SK-N-SH (cell line): ENCODE measurements around the gene PAN3. TPM values are rescaled to one million over a fixed set of nuclear protein-coding genes. Genes with fewer than 3 reads are reported as not detected.

ENCODE experiments used
- CTCF ChIA-PET: fragments of 300-600, 350-600 bp; formaldehyde crosslinking; extraction: SDS; loops from one replicate; lab custom pipeline; 2021; lab: Yijun Ruan, JAX
- POLR2A ChIA-PET: fragments of 350-600 bp; sonication (Branson Sonifier 250); formaldehyde crosslinking; extraction: SDS; loops from one replicate; lab custom pipeline; 2020; ENCODE audit warnings: antibody characterized with exemption, inconsistent platforms; lab: Yijun Ruan, JAX
- DNase-seq: peaks from one replicate; pipeline ENCODE4 v3.0.0; 2012
- H2AFZ ChIP-seq: fragments of 200-600 bp; sonication (generic); 2 replicates; pipeline ENCODE4 v1.8.1; 2016; ENCODE audit warnings: antibody characterized with exemption, mild to moderate bottlenecking, low read depth
- H3F3A ChIP-seq: fragments of 200-600 bp; sonication (generic); replicated peaks from 2 replicates; pipeline ENCODE3; 2016; ENCODE audit warnings: antibody characterized with exemption, mild to moderate bottlenecking; ENCODE audit not compliant: insufficient read depth
- H3K27ac ChIP-seq, 2 experiments: fragments of 200-500 bp in 1 of 2; fragments of 200-600 bp in 1 of 2; sonication (Bioruptor generic) in 1 of 2; sonication (generic), shearing (Covaris generic) in 1 of 2; 2 replicates each; pipeline versions ENCODE4 v1.5.1 to v1.6.1; 2014 to 2016; ENCODE audit warnings: low read depth in 2 of 2, inconsistent platforms in 1 of 2, low read length in 1 of 2, mild to moderate bottlenecking in 1 of 2, mixed read lengths in 1 of 2
- H3K27me3 ChIP-seq: fragments of 200-600 bp; sonication (generic), shearing (Covaris generic); 2 replicates; pipeline ENCODE4 v1.6.1; 2016; ENCODE audit warnings: mixed run types; ENCODE audit not compliant: insufficient read depth
- H3K36me3 ChIP-seq, 2 experiments: fragments of 200-500 bp in 1 of 2; fragments of 200-600 bp in 1 of 2; sonication (Bioruptor generic) in 1 of 2; sonication (generic) in 1 of 2; replicated peaks in 1 of 2; 2 replicates each; pipeline versions ENCODE3 to v1.5.1; 2014 to 2016; ENCODE audit warnings: low read length in 1 of 2, mild to moderate bottlenecking in 1 of 2; ENCODE audit not compliant: insufficient read depth in 2 of 2, control insufficient read depth in 1 of 2
- H3K4me1 ChIP-seq, 2 experiments: fragments of 200-500 bp in 1 of 2; fragments of 200-600 bp in 1 of 2; sonication (Bioruptor generic) in 1 of 2; sonication (generic), shearing (Covaris generic) in 1 of 2; 2 replicates each; pipeline versions ENCODE4 v1.5.1 to v1.6.1; 2014 to 2016; ENCODE audit warnings: low read depth in 1 of 2, low read length in 1 of 2, mixed run types in 1 of 2; ENCODE audit not compliant: insufficient read depth in 2 of 2, control insufficient read depth in 1 of 2
- H3K4me2 ChIP-seq: fragments of 200-600 bp; sonication (generic), shearing (Covaris generic); 2 replicates; pipeline ENCODE4 v1.6.1; 2017; ENCODE audit warnings: mixed run types
- H3K4me3 ChIP-seq, 2 experiments: fragments of 200-500 bp in 1 of 2; fragments of 200-600 bp in 1 of 2; sonication (Bioruptor generic) in 1 of 2; sonication (generic), shearing (Covaris generic) in 1 of 2; 2 replicates each; pipeline versions ENCODE4 v1.5.1 to v1.8.1; 2014 to 2016; ENCODE audit warnings: low read depth in 2 of 2, inconsistent platforms in 1 of 2, low read length in 1 of 2, mild to moderate bottlenecking in 1 of 2, mixed read lengths in 1 of 2, moderate library complexity in 1 of 2
- H3K79me2 ChIP-seq: fragments of 200-600 bp; sonication (generic); 2 replicates; pipeline ENCODE4 v1.8.1; 2017; ENCODE audit warnings: mild to moderate bottlenecking; ENCODE audit not compliant: insufficient read depth
- H3K9ac ChIP-seq: fragments of 200-600 bp; sonication (generic); 2 replicates; pipeline ENCODE4 v1.6.1; 2017; ENCODE audit warnings: mixed run types
- H3K9me2 ChIP-seq: fragments of 200-600 bp; sonication (generic); 2 replicates; pipeline ENCODE4 v1.6.1; 2017; ENCODE audit warnings: mixed run types
- H3K9me3 ChIP-seq: fragments of 200-600 bp; sonication (generic); 2 replicates; pipeline ENCODE4 v1.6.1; 2017; ENCODE audit warnings: mixed run types, mild to moderate bottlenecking, moderate library complexity
- H4K20me1 ChIP-seq: fragments of 200-600 bp; sonication (generic); 2 replicates; pipeline ENCODE4 v1.6.1; 2017; ENCODE audit warnings: mild to moderate bottlenecking, mixed run types; ENCODE audit not compliant: insufficient read depth
- CHD2 ChIP-seq: fragments of 150-350 bp; IDR thresholded peaks from 2 replicates; pipeline ENCODE4 v1.6.1; 2018; ENCODE audit warnings: low read length; ENCODE audit not compliant: partially characterized antibody
- EZH2phosphoT487 ChIP-seq: fragments of 200-600 bp; sonication (generic); IDR thresholded peaks from 2 replicates; pipeline ENCODE4 v1.6.1; 2017; ENCODE audit warnings: low read depth, mixed run types, mild to moderate bottlenecking, antibody characterized with exemption, moderate library complexity, borderline replicate concordance
- FOXJ3 ChIP-seq: sonication (generic); formaldehyde crosslinking; IDR thresholded peaks from 2 replicates; pipeline ENCODE4 v1.5.1; 2020; ENCODE audit warnings: mild to moderate bottlenecking, missing genetic modification reagents
- FOXM1 ChIP-seq: IDR thresholded peaks from 2 replicates; pipeline ENCODE4 v1.4.0; 2012; ENCODE audit warnings: low read depth, mild to moderate bottlenecking
- JUND ChIP-seq: IDR thresholded peaks from 2 replicates; pipeline ENCODE4 v1.4.0; 2012
- NFIC ChIP-seq: IDR thresholded peaks from 2 replicates; pipeline ENCODE4 v1.4.0; 2012; ENCODE audit warnings: borderline replicate concordance
- NRF1 ChIP-seq: IDR thresholded peaks from 2 replicates; pipeline ENCODE4 v1.6.1; 2012; ENCODE audit warnings: low read depth, mild to moderate bottlenecking, low read length
- RAD21 ChIP-seq: IDR thresholded peaks from 2 replicates; pipeline ENCODE4 v1.6.1; 2012; ENCODE audit warnings: mild to moderate bottlenecking, low read length
- SIN3A ChIP-seq: IDR thresholded peaks from 2 replicates; pipeline ENCODE4 v1.6.1; 2012; ENCODE audit warnings: low read depth, mild to moderate bottlenecking, low read length, moderate library complexity, borderline replicate concordance
- TAF1 ChIP-seq: IDR thresholded peaks from 2 replicates; pipeline ENCODE4 v1.6.1; 2012; ENCODE audit warnings: low read depth, mild to moderate bottlenecking, low read length, moderate library complexity, borderline replicate concordance
- TCF12 ChIP-seq: IDR thresholded peaks from 2 replicates; pipeline ENCODE4 v1.4.0; 2012
- WGBS: methylation state at CpG from one replicate; pipeline ENCODE4 v1.1.6; 2017; ENCODE audit warnings: low lambda C conversion rate; 5-methylcytosine and 5-hydroxymethylcytosine counted together
- polyA plus RNA-seq, 3 experiments: library from polyadenylated mRNA; depleted of rRNA; stranded (reverse); fragments of >200 nt; gene quantifications; 2 replicates each; pipeline ENCODE4 v1.2.3, GENCODE V29; 2012
- TF ChIP-seq, protein P1 (sequence below): IDR thresholded peaks from 2 replicates; pipeline ENCODE4; 2012
- TF ChIP-seq, protein P2 (sequence below): IDR thresholded peaks from 2 replicates; pipeline ENCODE4 v1.4.0; 2012; ENCODE audit warnings: low read depth
- TF ChIP-seq, protein P3 (sequence below): IDR thresholded peaks from 2 replicates; pipeline ENCODE4 v1.4.0; 2012; ENCODE audit warnings: low read depth, borderline replicate concordance
- TF ChIP-seq, protein P4 (sequence below): IDR thresholded peaks from 2 replicates; pipeline ENCODE4 v1.4.0; 2012; ENCODE audit warnings: low read depth, borderline replicate concordance

The PAN3 gene
- polyA plus RNA-seq, 1 of the 3 experiments (the other 2 are of a cell fraction): 6.4 TPM

DNA sequence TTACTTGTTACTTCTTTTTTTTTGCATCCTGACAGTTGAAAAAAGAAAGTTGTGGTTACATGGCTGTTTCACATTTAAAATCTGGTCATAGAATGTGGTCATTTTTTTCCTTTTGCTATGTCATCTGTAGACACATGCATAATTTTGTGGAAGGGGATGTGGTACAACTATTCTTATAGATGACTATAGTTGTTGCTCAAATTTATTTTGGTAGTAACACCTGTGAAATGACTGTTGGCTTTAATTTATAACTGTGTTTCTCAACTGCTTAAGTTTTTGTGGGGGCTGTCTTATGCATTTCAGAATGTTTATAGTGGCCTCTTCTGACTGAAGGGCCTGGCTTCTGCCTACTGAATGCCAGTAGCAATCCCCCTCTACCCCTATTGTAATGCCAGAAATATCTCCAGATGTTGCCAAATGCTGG, 130.5 kb downstream of the PAN3 start:
- no peak overlapping the region for H3K4me2 ChIP-seq

DNA sequence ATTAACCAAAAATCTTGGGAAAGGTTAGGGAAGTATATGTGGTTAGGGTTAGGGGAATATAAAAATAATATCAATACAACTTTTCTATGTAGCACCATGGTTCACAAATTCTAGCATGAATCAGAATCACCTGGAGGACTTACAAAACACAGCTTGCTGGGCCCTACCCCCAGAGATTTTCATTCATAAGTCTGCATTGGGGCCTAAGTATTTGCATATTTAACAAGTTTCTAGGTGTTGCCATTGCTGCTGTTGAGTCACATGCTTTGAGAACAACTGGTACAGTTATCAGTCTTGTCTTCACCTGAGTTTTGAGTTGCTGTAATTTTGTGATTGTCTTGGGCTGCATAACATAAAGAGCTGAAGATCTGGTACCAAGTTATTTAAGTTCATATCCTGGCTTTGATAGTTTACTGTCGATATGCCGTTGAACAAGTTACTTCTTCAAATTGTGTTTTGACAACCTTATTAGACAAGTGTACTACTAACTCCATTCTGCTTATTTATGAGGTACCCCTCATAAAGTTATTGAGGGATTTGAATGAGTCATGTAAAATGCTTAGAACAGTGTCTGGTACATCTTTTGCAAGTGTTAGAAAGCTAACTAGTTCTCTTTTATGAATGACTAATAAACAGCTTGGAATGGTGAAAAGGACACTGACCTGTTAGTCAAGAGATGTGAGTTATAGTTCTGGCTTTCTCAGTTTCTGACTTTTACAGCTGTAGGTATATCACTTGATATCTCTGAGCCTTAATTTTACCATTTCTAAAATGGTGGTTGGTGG, 132.9 kb downstream of the PAN3 start:
- no peak overlapping the region for H3K27ac ChIP-seq
- H3K4me1 ChIP-seq: no peaks in the 10 kb centered on the region
- H3K4me3 ChIP-seq: no peak overlapping the region
- 100% methylated on average over 2 of the region's 2 CpGs for WGBS
- H3K4me2 ChIP-seq: no peak overlapping the region
- H3K9ac ChIP-seq: no peak overlapping the region
- H3F3A ChIP-seq: peaks cover 4% of the 10 kb centered on the region
- no peaks in the 10 kb centered on the region for H3K79me2 ChIP-seq
- H4K20me1 ChIP-seq: no peaks in the 10 kb centered on the region
- no peak for DNase-seq
- H3K9me2 ChIP-seq: no peaks in the 10 kb centered on the region
- no peaks in the 10 kb centered on the region for H3K27me3 ChIP-seq
- TF ChIP-seq, protein P1, sequence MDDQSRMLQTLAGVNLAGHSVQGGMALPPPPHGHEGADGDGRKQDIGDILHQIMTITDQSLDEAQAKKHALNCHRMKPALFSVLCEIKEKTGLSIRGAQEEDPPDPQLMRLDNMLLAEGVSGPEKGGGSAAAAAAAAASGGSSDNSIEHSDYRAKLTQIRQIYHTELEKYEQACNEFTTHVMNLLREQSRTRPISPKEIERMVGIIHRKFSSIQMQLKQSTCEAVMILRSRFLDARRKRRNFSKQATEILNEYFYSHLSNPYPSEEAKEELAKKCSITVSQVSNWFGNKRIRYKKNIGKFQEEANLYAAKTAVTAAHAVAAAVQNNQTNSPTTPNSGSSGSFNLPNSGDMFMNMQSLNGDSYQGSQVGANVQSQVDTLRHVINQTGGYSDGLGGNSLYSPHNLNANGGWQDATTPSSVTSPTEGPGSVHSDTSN: no peak
- no peak for TF ChIP-seq FOXM1
- TF ChIP-seq, protein P2, sequence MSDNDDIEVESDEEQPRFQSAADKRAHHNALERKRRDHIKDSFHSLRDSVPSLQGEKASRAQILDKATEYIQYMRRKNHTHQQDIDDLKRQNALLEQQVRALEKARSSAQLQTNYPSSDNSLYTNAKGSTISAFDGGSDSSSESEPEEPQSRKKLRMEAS: no peak
- TF ChIP-seq TCF12: no peak
- no peak for TF ChIP-seq NFIC
- TF ChIP-seq, protein P3, sequence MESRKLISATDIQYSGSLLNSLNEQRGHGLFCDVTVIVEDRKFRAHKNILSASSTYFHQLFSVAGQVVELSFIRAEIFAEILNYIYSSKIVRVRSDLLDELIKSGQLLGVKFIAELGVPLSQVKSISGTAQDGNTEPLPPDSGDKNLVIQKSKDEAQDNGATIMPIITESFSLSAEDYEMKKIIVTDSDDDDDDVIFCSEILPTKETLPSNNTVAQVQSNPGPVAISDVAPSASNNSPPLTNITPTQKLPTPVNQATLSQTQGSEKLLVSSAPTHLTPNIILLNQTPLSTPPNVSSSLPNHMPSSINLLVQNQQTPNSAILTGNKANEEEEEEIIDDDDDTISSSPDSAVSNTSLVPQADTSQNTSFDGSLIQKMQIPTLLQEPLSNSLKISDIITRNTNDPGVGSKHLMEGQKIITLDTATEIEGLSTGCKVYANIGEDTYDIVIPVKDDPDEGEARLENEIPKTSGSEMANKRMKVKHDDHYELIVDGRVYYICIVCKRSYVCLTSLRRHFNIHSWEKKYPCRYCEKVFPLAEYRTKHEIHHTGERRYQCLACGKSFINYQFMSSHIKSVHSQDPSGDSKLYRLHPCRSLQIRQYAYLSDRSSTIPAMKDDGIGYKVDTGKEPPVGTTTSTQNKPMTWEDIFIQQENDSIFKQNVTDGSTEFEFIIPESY: no peak
- TF ChIP-seq JUND: no peak
- H3K36me3 ChIP-seq: peaks cover 38 to 41% of the 10 kb centered on the region in 2 experiments
- ChIA-PET CTCF (no interaction called here), POLR2A (no interaction called here)
- H3K9me3 ChIP-seq: no peaks in the 10 kb centered on the region
- H2AFZ ChIP-seq: no peak overlapping the region

More for the DNA sequence above, 130.5 kb downstream of the PAN3 start:
- no peaks in the 10 kb centered on the region for H3K9me2 ChIP-seq
- H3F3A ChIP-seq: peaks cover 4% of the 10 kb centered on the region
- ChIA-PET POLR2A (no interaction called here), CTCF (no interaction called here)
- no peaks in the 10 kb centered on the region for H3K27me3 ChIP-seq
- no peak overlapping the region for H3K9ac ChIP-seq
- no peaks in the 10 kb centered on the region for H3K9me3 ChIP-seq
- no peak overlapping the region for H2AFZ ChIP-seq
- no peaks in the 10 kb centered on the region for H3K4me1 ChIP-seq
- no peak overlapping the region for H3K27ac ChIP-seq
- no peak for DNase-seq
- H3K79me2 ChIP-seq: no peaks in the 10 kb centered on the region
- peaks cover 40 to 41% of the 10 kb centered on the region in 2 experiments for H3K36me3 ChIP-seq
- no peak for TF ChIP-seq EZH2phosphoT487
- TF ChIP-seq TCF12: no peak
- no peak for TF ChIP-seq NRF1
- no peak for TF ChIP-seq RAD21
- no peak for TF ChIP-seq SIN3A
- TF ChIP-seq FOXJ3: no peak
- TF ChIP-seq, protein P4, sequence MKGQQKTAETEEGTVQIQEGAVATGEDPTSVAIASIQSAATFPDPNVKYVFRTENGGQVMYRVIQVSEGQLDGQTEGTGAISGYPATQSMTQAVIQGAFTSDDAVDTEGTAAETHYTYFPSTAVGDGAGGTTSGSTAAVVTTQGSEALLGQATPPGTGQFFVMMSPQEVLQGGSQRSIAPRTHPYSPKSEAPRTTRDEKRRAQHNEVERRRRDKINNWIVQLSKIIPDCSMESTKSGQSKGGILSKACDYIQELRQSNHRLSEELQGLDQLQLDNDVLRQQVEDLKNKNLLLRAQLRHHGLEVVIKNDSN: no peak
- TF ChIP-seq TAF1: no peak
- no peak for TF ChIP-seq CHD2
- H3K4me3 ChIP-seq: no peak overlapping the region
- no peaks in the 10 kb centered on the region for H4K20me1 ChIP-seq
